ENCODE measurements around the gene TK2.
A peak's percentile ranks its signal among the peaks of the same experiment; 100 is the strongest.
"Not testable (repeated sequence)": the region's sequence is repeated elsewhere in the genome, so short reads cannot be mapped to it uniquely, and the experiment has no call there.

Gene TK2

DNA sequence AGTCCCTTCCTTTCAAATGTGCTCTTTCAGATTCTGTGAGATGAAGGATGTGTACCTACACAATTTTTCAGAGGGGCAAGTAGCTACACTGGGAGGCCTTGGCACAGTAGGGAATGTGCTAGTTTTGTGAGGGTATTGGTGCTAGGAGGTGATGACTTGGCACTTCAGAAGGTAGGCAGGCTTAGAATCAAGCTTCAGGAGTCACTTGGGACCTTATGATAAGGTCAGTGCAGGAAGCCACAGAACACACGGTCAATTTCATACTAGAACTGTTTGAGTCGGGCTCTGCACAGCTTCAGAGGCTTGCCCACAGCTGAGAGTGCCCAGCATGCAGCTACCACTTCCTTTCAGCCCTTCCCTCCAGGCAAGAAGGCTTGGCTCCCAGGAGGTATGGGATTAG lies 22.4 kb upstream of the TK2 start:
- no peak for DNase-seq (ENCODE audit: low spot score)

DNA sequence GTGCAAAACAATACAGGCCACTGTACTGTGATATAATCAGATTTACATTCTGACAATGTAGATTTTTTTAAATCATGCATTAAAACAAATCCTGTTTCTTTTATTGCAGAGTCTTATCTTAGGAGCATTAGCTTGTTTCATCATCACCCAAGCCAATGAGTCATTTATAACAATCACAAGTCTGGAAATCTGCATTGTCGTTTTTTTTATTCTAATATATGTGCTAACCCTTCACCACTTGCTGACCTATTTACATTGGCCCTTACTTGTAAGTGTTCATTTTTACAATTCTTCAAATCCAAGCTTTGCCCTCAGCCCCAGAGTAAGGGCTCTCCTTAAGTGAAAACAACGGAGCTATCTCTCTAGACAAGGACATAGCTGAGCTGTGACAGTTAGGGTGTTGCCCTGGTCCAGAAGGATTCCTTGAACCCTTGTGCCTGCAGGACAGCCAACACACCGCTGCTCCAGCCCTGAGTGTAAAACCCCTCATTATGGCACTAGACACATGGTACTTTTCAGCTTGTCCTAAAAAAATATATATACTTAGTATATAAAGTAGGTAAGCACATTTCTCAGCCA lies 20.0 kb upstream of the TK2 start:
- peak; percentile 38 for DNase-seq (ENCODE audit: low spot score)

DNA sequence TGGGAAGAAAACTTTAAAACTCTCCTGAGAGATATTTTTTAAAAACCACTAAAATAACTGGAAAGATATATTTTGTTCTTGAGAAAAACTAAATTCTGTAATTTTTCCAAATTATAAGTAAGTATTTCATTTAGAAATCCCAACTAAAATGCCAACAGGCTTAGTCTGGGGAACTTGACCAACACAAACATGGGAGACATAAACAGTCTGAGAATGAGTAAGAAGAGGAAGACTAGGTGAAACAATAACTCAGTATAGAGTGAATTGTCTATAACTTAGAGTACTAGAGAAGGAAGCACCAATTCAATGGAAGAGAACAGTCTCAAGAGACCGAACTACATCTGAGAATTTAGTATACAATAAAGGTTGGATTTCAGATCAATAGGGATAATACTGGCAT lies 19.2 kb upstream of the TK2 start:
- DNase-seq (ENCODE audit: low spot score): no peak

DNA sequence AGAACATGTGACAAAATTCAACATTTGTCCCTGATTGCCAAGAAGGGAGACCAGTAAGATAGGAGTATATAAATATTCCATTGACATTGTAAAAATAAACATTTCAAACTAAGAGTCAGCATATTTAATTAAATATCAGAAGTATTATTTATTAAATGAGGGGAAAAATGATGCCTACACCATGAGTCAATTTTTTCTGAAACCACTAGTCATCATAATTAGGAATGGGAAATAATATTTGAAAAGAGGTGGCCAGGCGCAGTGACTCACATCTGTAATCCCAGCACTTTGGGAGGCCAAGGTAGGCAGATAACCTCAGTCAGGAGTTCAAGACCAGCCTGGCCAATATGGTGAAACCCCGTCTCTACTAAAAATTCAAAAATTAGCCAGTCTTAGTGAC lies 18.4 kb upstream of the TK2 start:
- no peak for DNase-seq (ENCODE audit: low spot score)

DNA sequence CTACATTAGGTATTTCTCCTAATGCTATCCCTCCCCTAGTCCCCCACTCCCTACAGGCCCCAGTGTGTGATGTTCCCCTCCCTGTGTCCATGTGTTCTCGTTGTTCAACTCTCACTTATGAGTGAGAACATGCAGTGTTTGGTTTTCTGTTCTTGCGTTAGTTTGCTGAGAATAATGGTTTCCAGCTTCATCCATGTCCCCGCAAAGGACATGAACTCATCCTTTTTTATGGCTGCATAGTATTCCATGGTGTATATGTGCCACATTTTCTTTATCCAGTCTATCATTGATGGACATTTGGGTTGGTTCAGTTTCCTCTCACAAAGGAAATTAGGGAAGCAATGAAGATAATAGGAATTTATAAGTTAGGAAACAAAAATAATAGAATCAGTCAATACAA lies 17.3 kb upstream of the TK2 start:
- DNase-seq (ENCODE audit: low spot score): not testable (repeated sequence)

DNA sequence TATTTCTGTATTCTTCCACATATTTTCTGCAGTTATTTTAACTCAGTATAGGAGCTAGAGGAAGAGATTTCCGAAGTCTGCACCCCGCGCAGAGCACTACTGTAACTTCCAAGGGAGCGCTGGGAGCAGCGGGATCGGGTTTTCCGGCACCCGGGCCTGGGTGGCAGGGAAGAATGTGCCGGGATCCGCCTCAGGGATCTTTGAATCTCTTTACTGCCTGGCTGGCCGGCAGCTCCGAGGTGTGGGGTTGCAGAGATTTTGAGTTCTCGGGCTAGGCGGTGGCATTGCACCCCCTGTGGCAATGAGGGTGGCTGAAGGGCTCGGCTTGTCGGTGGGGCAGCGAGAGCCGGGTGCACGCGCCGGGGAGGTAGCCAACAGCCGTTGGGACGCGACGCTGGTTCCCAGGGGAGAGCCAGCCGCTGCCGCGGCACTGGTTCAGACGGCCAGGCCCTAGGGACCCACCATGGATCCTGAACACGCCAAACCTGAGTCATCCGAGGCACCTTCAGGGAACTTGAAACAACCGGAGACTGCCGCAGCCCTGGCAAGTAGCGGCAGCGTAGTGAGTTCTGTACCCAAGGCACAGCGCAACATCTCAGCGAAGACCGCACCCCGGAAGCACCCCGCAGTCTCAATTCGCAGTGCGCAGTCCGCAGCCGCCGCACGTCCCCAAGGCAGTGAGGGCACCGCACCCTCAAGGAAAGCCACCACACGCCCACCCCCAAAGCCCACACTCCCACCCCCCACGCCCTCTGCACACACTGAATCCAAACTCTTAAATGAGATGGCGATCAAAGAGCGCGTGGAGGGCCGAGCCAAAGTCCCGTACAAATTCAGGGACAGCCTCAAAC lies 16.4 kb upstream of the TK2 start, which contains the start of gene CMTM1:
TSS of gene CMTM1 (plus strand) at position 389 of the 851 bp plus-strand sequence. CDS start at position 464, 75 bp downstream.
- DNase-seq (ENCODE audit: low spot score): no peak

DNA sequence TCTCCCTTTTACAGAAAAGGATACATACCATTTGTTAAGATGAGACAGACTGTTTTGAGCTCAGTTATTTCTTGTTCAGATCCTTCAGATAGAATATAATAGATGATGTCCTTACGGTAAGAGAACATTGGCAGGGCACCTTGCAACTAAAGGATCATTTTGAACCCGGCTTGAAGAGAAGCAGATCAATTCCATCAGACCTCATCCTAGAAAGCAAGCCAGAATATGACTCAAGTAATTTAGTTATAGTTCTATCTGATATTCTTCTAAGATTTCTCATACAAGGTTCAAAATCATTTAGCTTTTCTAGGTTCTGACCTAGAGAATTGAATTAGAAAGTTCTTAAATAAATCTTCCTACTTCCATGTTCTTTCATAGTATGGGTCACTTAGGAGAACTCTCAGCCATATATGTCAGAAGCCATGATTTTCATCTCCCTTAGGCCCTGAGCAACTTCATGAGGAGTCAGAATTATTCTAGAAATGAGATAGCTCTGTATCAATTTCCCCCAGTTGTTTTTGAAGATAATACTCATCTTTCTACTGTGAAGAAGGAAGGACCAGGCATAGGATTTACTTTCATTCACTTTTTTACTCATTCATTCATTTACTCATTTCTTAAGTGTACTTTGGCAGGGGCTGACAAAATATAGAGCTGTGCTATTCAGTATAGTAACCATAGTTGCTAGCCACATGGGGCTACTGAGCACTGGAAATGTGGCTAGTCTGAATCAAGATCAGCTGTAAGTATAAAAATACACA lies 13.8 kb upstream of the TK2 start:
- DNase-seq (ENCODE audit: low spot score): no peak

DNA sequence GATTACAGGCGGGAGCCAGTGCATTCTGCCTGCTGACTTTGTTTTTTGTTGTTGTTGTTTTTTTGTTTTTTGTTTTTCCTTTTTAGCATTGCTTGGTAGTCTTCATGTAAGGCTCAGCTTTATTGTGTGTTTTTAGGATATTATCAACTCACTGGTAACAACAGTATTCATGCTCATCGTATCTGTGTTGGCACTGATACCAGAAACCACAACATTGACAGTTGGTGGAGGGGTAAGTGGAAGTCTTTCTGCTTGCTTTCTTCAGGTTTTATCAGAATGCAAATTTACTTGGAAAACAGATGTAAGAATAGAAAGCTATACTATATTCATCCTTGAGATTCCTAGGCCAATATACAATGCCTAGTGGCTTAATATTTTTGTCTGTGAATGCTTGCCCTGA lies 13.1 kb upstream of the TK2 start:
- no peak for DNase-seq (ENCODE audit: low spot score)

DNA sequence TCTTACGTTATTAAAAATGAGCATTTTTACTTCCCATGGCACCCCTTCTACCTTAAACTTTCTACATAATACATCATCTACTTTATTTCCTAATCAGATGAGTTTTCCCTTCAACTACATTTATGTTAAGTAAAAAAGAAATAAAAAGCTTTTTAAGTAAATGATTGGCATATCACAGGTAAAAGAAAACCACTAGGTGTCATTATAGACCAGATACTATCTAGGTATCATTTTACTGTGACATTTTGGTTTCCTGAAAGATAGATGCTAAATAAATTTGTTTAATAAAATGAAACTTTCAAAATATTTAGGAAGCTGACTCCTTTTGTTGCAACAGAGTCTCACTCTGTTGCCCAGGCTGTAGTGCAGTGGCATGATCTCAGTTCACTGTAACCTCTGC lies 12.5 kb upstream of the TK2 start:
- DNase-seq (ENCODE audit: low spot score): no peak

DNA sequence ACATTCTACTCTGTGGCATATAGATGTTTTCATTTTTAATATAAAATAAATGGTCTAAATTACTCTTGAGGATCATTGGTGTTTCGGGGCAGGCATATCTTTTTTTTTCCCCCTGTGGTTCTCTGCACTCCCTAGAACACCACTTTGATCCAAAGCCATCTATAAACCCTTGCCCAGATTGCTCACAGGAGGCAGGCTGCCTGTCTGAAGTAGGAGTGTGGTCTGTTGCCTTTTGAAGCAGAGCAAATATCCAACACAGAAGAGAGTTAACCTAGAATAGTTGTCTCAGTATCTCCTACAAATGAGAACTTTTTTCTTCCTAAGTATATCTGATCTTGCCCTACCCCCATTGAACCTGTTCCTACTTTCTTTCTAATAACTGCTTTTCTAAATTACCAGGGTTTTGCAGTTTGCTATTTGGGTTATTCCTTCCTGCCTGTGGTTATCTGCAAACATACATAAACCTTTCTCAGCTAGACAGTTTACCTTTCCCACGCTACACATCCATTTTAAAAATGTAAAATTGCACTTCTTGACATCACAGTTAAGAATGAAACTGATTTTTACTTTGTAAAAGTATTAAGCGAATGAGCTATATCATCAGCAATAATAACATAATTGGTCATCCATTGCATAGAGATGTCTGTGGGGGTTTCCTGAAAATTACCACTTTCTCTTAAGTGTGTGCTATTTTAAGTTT lies 11.6 kb upstream of the TK2 start:
- DNase-seq (ENCODE audit: low spot score): no peak

DNA sequence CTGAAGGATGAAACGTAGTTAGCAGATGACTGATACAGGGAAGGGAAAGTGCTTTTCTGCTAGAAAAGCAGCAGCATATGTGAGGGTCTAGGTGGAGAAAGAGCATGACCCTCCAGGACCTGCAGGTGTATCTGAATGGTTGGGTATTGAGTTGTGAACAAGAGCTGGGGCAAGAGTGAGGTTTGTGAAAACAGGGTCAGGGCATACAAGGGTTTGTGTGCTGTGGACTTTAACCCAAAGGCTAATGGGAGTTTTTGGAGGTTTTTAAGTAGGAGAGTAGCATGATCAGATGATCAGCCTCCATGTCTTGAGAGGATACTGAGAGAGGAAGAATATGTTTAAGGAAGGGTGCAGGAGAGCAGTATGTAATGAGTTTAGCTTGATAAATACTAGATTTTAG lies 10.2 kb upstream of the TK2 start:
- DNase-seq (ENCODE audit: low spot score): no peak

DNA sequence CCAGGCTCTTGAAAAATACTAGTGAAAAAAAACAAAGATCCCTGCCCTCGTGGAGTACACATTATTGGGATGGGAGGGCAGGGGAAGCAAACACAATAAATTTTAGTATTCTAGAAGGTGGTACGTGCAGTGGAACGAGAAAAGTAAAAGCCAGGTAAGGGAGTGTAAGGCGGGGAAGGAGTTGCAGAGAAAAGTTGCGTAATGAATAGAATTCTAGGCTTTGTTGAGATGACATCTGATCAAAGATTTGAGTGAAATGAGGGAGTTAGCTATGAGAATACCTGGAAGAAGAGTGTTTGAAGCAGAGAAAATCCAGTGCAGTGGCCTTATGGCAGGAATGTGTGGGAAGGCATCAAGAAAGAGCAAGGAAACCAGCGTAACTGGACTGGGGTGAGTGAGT lies 4.6 kb upstream of the TK2 start:
- no peak for DNase-seq (ENCODE audit: low spot score)

DNA sequence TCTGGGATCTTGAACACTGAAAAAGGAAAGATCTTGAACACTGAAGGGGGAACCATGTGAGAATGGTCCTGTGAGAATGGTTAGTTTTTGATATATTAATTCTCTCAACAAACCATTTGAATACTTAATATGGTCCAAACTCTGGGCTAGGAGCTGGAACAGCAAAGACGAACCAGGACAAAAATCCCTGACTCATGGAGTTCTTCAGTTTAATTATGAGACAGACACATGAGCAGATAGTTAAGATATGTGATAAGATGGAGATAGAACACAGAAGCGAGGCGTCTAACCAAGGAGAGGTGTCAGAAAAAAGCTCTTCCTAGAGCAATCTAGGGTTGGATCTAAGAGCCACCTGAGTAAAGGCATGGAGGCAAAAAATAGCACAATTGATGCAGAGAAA lies 4.1 kb upstream of the TK2 start:
- DNase-seq (ENCODE audit: low spot score): no peak

DNA sequence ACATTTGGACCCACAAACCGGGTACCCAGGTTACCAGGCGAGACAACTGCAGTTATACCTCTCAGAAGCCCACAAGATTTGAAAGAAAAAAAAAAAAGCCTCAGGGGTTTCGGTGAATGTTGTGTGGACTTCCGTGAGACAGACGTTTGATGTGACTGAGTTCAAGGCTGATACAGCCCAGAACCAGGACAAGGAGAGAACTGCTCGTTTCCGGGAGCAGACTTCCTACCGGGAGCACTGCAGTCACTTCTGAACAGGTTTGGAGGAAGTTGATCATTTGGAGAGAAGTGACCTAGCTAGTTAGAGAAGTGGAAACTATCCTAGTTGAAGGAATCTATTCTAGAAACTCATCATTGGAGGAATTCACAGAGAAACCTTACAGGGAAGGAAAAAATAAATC lies 3.3 kb upstream of the TK2 start:
- peak; percentile 24 for DNase-seq (ENCODE audit: low spot score)

DNA sequence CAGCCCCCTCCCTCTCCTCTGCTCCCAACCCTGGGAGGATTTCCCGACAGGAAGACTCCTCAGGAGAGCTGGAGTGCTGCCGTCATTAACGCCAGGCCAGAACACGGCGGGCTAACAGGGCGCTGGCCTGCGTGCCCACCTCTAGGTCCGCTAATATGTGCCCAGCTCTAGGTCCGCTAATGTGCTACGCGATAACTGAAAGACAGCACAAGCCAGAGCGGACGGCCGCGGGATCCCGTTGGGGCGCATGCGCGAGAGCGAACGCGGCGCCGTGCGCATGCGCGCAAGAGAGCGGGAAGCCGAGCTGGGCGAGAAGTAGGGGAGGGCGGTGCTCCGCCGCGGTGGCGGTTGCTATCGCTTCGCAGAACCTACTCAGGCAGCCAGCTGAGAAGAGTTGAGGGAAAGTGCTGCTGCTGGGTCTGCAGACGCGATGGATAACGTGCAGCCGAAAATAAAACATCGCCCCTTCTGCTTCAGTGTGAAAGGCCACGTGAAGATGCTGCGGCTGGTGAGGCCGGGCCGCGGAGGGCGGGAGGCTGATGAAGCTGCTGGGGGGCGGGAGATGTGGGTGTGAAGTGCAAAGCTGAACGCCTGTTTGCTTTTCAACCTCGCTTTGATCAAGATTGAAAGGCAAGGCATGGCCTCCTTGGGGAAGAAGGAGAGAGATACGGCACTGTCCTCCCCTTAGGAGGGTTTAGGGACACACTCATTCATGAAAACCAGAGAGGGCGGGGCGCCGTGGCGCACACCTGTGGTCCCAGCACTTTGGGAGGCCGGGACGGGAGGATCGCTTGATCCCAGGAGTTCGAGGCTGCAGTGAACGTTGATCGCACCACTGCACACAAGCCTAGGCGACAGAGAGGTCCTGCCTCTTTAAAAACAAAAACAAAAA lies 2.6 kb upstream of the TK2 start, which contains the start of gene CKLF:
TSS of gene CKLF (plus strand) at position 291 of the 892 bp plus-strand sequence. CDS start at position 431, 140 bp downstream.
- peak; percentile 94 for DNase-seq (ENCODE audit: low spot score)

DNA sequence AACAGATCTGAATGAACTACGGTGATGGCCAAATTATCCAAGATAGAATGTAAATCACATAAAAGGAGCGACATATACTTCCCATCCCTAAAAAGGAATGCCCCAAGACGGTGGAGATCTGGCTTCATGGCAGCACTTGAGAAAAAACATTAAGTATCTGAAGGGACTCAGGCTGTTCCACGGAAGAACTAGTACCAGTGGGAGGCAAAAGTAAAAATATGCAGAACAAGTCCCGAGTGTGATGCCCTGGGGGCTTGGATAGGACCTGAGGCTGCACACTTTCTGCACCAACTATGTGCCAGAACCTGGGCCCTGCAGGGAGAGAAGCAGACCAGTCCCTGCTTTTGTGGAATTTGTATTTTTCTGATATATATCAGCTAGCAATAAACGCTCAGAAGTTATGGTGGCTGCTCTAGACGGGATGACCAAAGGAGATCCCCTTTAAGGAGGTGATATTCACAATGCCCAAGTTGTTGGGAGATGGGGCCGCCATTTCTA lies 1.9 kb upstream of the TK2 start:
- DNase-seq (ENCODE audit: low spot score): no peak

DNA sequence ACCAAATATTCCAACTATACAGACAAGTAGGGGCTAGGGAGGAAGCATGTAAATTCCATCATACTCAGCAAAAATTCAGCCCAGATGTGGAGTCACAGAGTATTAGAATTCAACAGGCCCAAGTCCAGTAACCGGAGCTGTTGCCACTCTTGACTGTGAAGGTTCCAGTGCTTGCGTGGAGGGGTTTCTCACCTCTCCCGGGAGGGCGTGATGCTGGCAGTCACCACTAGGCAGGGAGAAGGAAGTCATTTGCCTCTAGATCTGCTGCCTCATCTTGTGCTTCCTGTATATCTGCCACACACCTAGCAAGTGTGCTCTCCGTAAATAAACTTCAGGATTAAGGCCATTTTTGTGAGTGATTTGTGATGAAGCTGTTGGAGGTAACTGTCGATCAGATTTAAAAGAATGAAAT lies 1.4 kb upstream of the TK2 start:
- peak; percentile 72 for DNase-seq (ENCODE audit: low spot score)

DNA sequence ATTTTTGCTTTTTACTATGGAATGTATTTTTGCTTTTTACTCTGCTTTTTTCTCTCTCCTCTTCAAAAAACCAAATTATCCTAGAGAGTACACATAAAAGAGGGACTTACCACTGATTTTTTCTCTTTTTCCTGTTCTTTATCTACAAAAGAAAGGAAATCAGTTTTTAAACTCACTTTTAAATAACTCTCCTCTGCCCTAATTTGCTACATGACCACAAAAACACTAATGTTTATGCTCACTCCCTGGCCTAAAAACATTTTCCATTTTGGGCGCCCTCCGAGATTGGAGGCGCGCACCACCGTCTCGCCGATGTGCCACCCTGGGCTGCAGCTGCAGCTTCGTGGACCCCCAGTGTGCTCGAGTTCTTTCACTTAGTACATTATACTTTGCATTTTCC lies 1.1 kb downstream of the TK2 start:
- DNase-seq (ENCODE audit: low spot score): no peak

DNA sequence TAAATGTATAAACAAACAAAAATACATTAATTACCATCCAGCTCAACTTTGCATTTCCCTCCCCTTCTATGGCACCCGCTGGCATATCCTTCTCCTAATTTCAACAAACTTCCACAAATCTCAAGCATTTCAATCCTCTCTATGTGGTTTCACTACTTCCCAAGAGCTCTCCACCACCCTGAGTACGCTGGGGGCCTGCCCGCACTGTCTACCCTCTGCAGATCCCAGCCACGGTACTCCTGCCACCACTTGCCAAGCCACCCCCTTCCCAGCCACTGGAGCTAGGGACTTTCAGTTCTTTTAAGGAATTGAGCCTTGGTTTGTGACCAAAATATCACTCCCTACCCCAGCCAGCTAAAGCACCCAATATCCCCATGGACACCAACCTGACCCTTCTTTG lies 1.9 kb downstream of the TK2 start:
- no peak for DNase-seq (ENCODE audit: low spot score)

DNA sequence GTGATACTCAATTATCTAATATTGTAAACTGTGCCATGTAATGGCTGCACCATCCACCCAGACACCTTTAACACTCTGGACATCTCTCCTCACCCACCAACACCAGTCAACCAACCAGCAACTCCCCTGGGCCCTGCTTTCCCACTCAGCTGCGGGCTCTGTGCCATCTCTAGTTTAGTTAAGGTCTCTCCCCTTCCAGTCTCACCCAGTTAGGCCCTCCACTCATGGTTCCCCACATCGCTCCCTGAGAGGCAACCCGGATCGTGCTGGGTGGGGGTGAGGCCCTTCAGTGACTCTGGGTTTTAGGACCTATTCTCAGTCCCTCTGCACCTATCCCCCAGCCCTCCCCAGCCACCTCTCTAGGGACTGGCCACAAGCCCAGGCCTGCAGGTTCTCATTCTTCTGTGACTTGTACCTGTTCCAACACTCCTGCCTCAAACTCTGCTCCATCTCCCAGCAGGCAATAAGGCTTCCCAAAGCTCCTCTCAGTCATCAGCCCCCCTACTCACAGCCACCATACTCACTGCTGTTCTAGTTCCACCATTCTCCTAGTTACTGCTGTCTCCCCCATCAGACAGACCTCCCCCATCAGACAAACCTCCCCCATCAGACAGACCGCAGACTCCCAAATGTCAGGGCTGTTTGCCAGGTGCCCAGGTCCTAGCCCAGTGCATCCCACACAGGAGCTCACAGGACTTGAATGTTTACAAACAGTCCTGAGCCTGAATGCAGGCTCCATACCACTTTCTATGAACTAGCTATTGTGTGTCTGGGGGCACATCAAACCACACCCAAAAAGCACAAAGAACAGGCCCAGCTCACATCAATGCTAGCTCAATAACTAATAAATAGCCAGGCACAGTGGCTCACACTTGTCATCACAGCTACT lies 2.6 kb downstream of the TK2 start:
- DNase-seq (ENCODE audit: low spot score): no peak
